Endodermal cell (in vitro differentiated cells): ENCODE measurements around the gene PROM1. TPM values are rescaled to one million over a fixed set of nuclear protein-coding genes. Genes with fewer than 3 reads are reported as not detected.

Experiments used
- DNase-seq: peaks from one replicate; pipeline ENCODE4 v3.0.0-alpha.2; 2017
- H3K27ac ChIP-seq: 2 replicates; pipeline ENCODE4 v1.5.1; 2013; ENCODE audit warnings: mild to moderate bottlenecking, low read depth, low read length, moderate library complexity
- H3K27me3 ChIP-seq: 2 replicates; pipeline ENCODE4 v1.6.1; 2013; ENCODE audit warnings: mild to moderate bottlenecking, low read length, moderate library complexity; ENCODE audit not compliant: insufficient read depth, control insufficient read depth, poor library complexity, severe bottlenecking
- H3K36me3 ChIP-seq: 2 replicates; pipeline ENCODE4 v1.7.0; 2013; ENCODE audit warnings: mild to moderate bottlenecking, low read length, moderate library complexity; ENCODE audit not compliant: control insufficient read depth, insufficient read depth
- H3K4me1 ChIP-seq: one replicate; pipeline ENCODE4 v1.7.0; 2013; ENCODE audit warnings: low read length; ENCODE audit not compliant: control insufficient read depth, insufficient read depth
- H3K4me3 ChIP-seq: 2 replicates; pipeline ENCODE4 v1.5.1; 2013; ENCODE audit warnings: mild to moderate bottlenecking, low read length, moderate library complexity
- H3K9ac ChIP-seq: 2 replicates; pipeline ENCODE4 v1.6.1; 2013; ENCODE audit warnings: mild to moderate bottlenecking, low read length, moderate library complexity; ENCODE audit not compliant: poor library complexity, severe bottlenecking; ENCODE audit errors: extremely low read depth
- H3K9me3 ChIP-seq: 2 replicates; pipeline ENCODE4 v1.6.1; 2013; ENCODE audit warnings: mild to moderate bottlenecking, low read length, moderate library complexity; ENCODE audit not compliant: control insufficient read depth
- H3K27ac Mint-ChIP-seq: 2 replicates; pipeline ENCODE4 v1.8.0; 2020; ENCODE audit warnings: mixed read lengths
- H3K27me3 Mint-ChIP-seq: 2 replicates; pipeline ENCODE4 v1.8.0; 2021; ENCODE audit warnings: mild to moderate bottlenecking, mixed read lengths; ENCODE audit not compliant: insufficient read depth
- H3K36me3 Mint-ChIP-seq: 2 replicates; pipeline ENCODE4 v1.8.0; 2020; ENCODE audit warnings: low read depth, mixed read lengths
- H3K4me1 Mint-ChIP-seq: 2 replicates; pipeline ENCODE4 v1.8.0; 2020; ENCODE audit warnings: mixed read lengths
- H3K4me3 Mint-ChIP-seq: 2 replicates; pipeline ENCODE4 v1.8.0; 2020; ENCODE audit warnings: mild to moderate bottlenecking, moderate library complexity, mixed read lengths
- H3K9me3 Mint-ChIP-seq: 2 replicates; pipeline ENCODE4 v1.8.0; 2020; ENCODE audit warnings: mild to moderate bottlenecking, mixed read lengths
- CTCF ChIP-seq: fragments of 200-600 bp; sonication (generic); conservative IDR thresholded peaks from 2 replicates; pipeline ENCODE4 v1.5.0; 2021; ENCODE audit warnings: antibody characterized with exemption, mild to moderate bottlenecking
- WGBS, 2 experiments: methylation state at CpG; one replicate each; pipeline versions ENCODE4 v1.1.5 to v1.1.7; 2013; ENCODE audit warnings: missing lambda C conversion rate in 2 of 2, mixed read lengths in 1 of 2; ENCODE audit not compliant: insufficient coverage in 1 of 2, insufficient read length in 1 of 2; 5-methylcytosine and 5-hydroxymethylcytosine counted together
- total RNA-seq, 2 donors: library from RNA; stranded (reverse); fragmentation: NEBNext Ultra II Directional in 1 of 2; extraction: Animal tissue kit (Norgen Biotek cat#: 25700) in 1 of 2; gene quantifications; 2 replicates in 1 of 2; 3 replicates in 1 of 2; pipeline ENCODE4 v1.2.1, GENCODE V29; 2021

The PROM1 gene
- total RNA-seq, 2 donors from 2014 or later, result 38.6 to 51.6 TPM

GRCh38 chr4:15936495-15936894, 147.3 kb downstream of the PROM1 start:
- H3K4me3 Mint-ChIP-seq, result no peak overlapping the region
- Histone ChIP-seq H3K27ac (no peak overlapping the region), H3K9me3 (no peaks in the 10 kb centered on the region), H3K9ac (no peak overlapping the region), H3K4me3 (no peak overlapping the region), H3K36me3 (no peaks in the 10 kb centered on the region), H3K27me3 (no peaks in the 10 kb centered on the region), H3K4me1 (no peaks in the 10 kb centered on the region)
- no peaks in the 10 kb centered on the region for H3K36me3 Mint-ChIP-seq
- no peak overlapping the region for H3K27ac Mint-ChIP-seq
- H3K27me3 Mint-ChIP-seq, result no peaks in the 10 kb centered on the region
- H3K9me3 Mint-ChIP-seq, result no peaks in the 10 kb centered on the region
- 85 to 86% methylated on average over 4 of the region's 4 CpGs for WGBS, 2 experiments
- TF ChIP-seq CTCF, result no peak
- no peak for DNase-seq
- peaks cover 6% of the 10 kb centered on the region for H3K4me1 Mint-ChIP-seq

GRCh38 chr4:15935504-15936402, 148.1 kb downstream of the PROM1 start:
- 92 to 95% methylated on average over 8 to 10 of the region's 10 CpGs for WGBS, 2 experiments
- H3K9ac ChIP-seq, result no peak overlapping the region
- no peaks in the 10 kb centered on the region for H3K4me1 ChIP-seq
- no peak overlapping the region for H3K4me3 ChIP-seq
- no peak for DNase-seq
- no peaks in the 10 kb centered on the region for H3K27me3 ChIP-seq
- Mint-ChIP-seq H3K9me3 (no peaks in the 10 kb centered on the region), H3K27ac (no peak overlapping the region), H3K4me3 (no peak overlapping the region), H3K27me3 (no peaks in the 10 kb centered on the region), H3K4me1 (peaks cover 6% of the 10 kb centered on the region), H3K36me3 (no peaks in the 10 kb centered on the region)
- no peaks in the 10 kb centered on the region for H3K9me3 ChIP-seq
- no peaks in the 10 kb centered on the region for H3K36me3 ChIP-seq
- no peak for TF ChIP-seq CTCF
- no peak overlapping the region for H3K27ac ChIP-seq

- Histone ChIP-seq H3K4me3 (no peak overlapping the region), H3K9me3 (no peaks in the 10 kb centered on the region), H3K9ac (no peak overlapping the region), H3K36me3 (no peaks in the 10 kb centered on the region), H3K27me3 (no peaks in the 10 kb centered on the region), H3K4me1 (no peaks in the 10 kb centered on the region), H3K27ac (no peak overlapping the region)
- no peaks in the 10 kb centered on the region for H3K9me3 Mint-ChIP-seq
- WGBS, 2 experiments, result 93 to 100% methylated on average over 1 to 3 of the region's 3 CpGs
- no peaks in the 10 kb centered on the region for H3K27me3 Mint-ChIP-seq
- no peaks in the 10 kb centered on the region for H3K36me3 Mint-ChIP-seq
- no peak overlapping the region for H3K4me3 Mint-ChIP-seq
- H3K27ac Mint-ChIP-seq, result no peak overlapping the region
- H3K4me1 Mint-ChIP-seq, result peaks cover 10% of the 10 kb centered on the region
- no peak for TF ChIP-seq CTCF
- no peak for DNase-seq
Measured at GRCh38 chr4:15934259-15934658, 149.6 kb downstream of the PROM1 start.
